ENCODE data around the gene UMPS. TPM values are rescaled to one million over a fixed set of nuclear protein-coding genes. Genes with fewer than 3 reads are reported as not detected.

The UMPS gene
- total and polyA plus RNA-seq, 2 donors (not counting 1 experiment from before 2014, with no cell fraction given), result 6.6 to 21.4 TPM

- Histone ChIP-seq H3K36me3 (replicated peaks in 1 of 2; ENCODE audit: control extremely low read depth in 1 of 2, control insufficient read depth in 1 of 2, extremely low read depth in 1 of 2, insufficient read depth in 2 of 2, low read length in 1 of 2) (peaks cover 3 to 5% of the 10 kb centered on the region in 2 experiments), H3K9ac (ENCODE audit: low read length) (no peak overlapping the region), H3K4me3 (ENCODE audit: control extremely low read depth in 1 of 5, extremely low read depth in 1 of 5, insufficient read depth in 1 of 5, low read depth in 2 of 5, low read length in 4 of 5) (no peak overlapping the region), H3K9me3 (ENCODE audit: control extremely low read depth in 1 of 3, control insufficient read depth in 2 of 3, insufficient read depth in 1 of 3, low read length in 2 of 3) (no peaks in the 10 kb centered on the region), H3K79me2 (ENCODE audit: control insufficient read depth, insufficient read depth, low read length) (peaks cover 34% of the 10 kb centered on the region), H3K27me3 (replicated peaks in 1 of 4; ENCODE audit: control extremely low read depth in 1 of 4, control insufficient read depth in 3 of 4, insufficient read depth in 4 of 4, low read length in 3 of 4) (peaks cover 0 to 5% (median under 1%) of the 10 kb centered on the region in 4 experiments), H4K20me1 (ENCODE audit: control insufficient read depth, insufficient read depth, low read length, poor library complexity, severe bottlenecking) (no peaks in the 10 kb centered on the region), H3K4me2 (replicated peaks; ENCODE audit: low read depth, low read length, poor library complexity, severe bottlenecking) (no peak overlapping the region), H3K4me1 (ENCODE audit: control insufficient read depth in 2 of 2, insufficient read depth in 2 of 2, low read length in 2 of 2) (peaks cover 10 to 14% of the 10 kb centered on the region in 2 donors), H3K27ac (ENCODE audit: low read length in 2 of 2) (no peak overlapping the region), H2AFZ (ENCODE audit: insufficient read depth, low read depth, low read length, poor library complexity, severe bottlenecking) (no peak overlapping the region)
- intact Hi-C loops (cut with micrococcal nuclease), result loop anchor here (5.0 to 10.0 kb wide), 2 partner anchors 863 to 1144 kb away; partner anchors contain the start of genes HACD2 and OSBPL11
- no peaks in the 10 kb centered on the region for H3K9me3 Mint-ChIP-seq (ENCODE audit: insufficient read depth)
- TF ChIP-seq EZH2 (IDR thresholded peaks at IDR 0.05; ENCODE audit: borderline replicate concordance, insufficient read depth, low read depth, low read length, poor library complexity, severe bottlenecking) (no peak), CTCF (IDR thresholded peaks at IDR 0.05) (no peak)
- no peak overlapping the region for H3K27ac Mint-ChIP-seq
- peaks cover 8% of the 10 kb centered on the region for H3K27me3 Mint-ChIP-seq
- ChIA-PET CTCF (interaction anchor here (2.0 kb wide), 1 partner anchor 28 kb away, joined by 4 read pairs; no protein-coding TSS in a partner anchor), POLR2A (interaction anchor here (0.7 kb wide), 1 partner anchor 8 kb away, joined by 5 read pairs; no protein-coding TSS in a partner anchor)
- peaks cover 28% of the 10 kb centered on the region for H3K4me1 Mint-ChIP-seq
- no peak for DNase-seq
- no CpG with 5 or more reads among the region's 4 CpGs for WGBS (ENCODE audit: insufficient coverage)
- ATAC-seq (ENCODE audit: low read depth), result no peak
- H3K4me3 Mint-ChIP-seq, result peak overlapping the region; percentile 13
These were observed 1.5 kb downstream of the UMPS start for GRCh38 chr3:124731760-124732159.

- Mint-ChIP-seq H3K27ac (no peak overlapping the region), H3K4me3 (no peak overlapping the region), H3K27me3 (no peaks in the 10 kb centered on the region), H3K9me3 (ENCODE audit: insufficient read depth) (no peaks in the 10 kb centered on the region), H3K4me1 (no peaks in the 10 kb centered on the region)
- Histone ChIP-seq H3K9me3 (ENCODE audit: control extremely low read depth in 1 of 3, control insufficient read depth in 2 of 3, insufficient read depth in 1 of 3, low read length in 2 of 3) (no peaks in the 10 kb centered on the region), H3K27ac (ENCODE audit: low read length in 2 of 2) (no peak overlapping the region), H3K4me3 (ENCODE audit: control extremely low read depth in 1 of 5, extremely low read depth in 1 of 5, insufficient read depth in 1 of 5, low read depth in 2 of 5, low read length in 4 of 5) (no peak overlapping the region), H2AFZ (ENCODE audit: insufficient read depth, low read depth, low read length, poor library complexity, severe bottlenecking) (no peak overlapping the region), H3K27me3 (replicated peaks in 1 of 4; ENCODE audit: control extremely low read depth in 1 of 4, control insufficient read depth in 3 of 4, insufficient read depth in 4 of 4, low read length in 3 of 4) (no peaks in the 10 kb centered on the region), H4K20me1 (ENCODE audit: control insufficient read depth, insufficient read depth, low read length, poor library complexity, severe bottlenecking) (no peaks in the 10 kb centered on the region), H3K79me2 (ENCODE audit: control insufficient read depth, insufficient read depth, low read length) (no peaks in the 10 kb centered on the region), H3K4me1 (ENCODE audit: control insufficient read depth in 2 of 2, insufficient read depth in 2 of 2, low read length in 2 of 2) (no peaks in the 10 kb centered on the region), H3K9ac (ENCODE audit: low read length) (no peak overlapping the region), H3K36me3 (replicated peaks in 1 of 2; ENCODE audit: control extremely low read depth in 1 of 2, control insufficient read depth in 1 of 2, extremely low read depth in 1 of 2, insufficient read depth in 2 of 2, low read length in 1 of 2) (peaks cover 9 to 70% of the 10 kb centered on the region in 2 experiments), H3K4me2 (replicated peaks; ENCODE audit: low read depth, low read length, poor library complexity, severe bottlenecking) (no peak overlapping the region)
- DNase-seq, result no peak
- 94% methylated on average over 6 of the region's 6 CpGs for WGBS (ENCODE audit: insufficient coverage)
- no peak for ATAC-seq (ENCODE audit: low read depth)
- intact Hi-C loops (cut with micrococcal nuclease), result no loop called here
- no peak for TF ChIP-seq EZH2 (IDR thresholded peaks at IDR 0.05; ENCODE audit: borderline replicate concordance, insufficient read depth, low read depth, low read length, poor library complexity, severe bottlenecking)
- no peak for TF ChIP-seq CTCF (IDR thresholded peaks at IDR 0.05)
- ChIA-PET CTCF (no interaction called here), POLR2A (no interaction called here)
These were observed 10.8 kb downstream of the UMPS start for GRCh38 chr3:124741027-124741426.
